Naive thymus-derived CD4-positive, alpha-beta T cell (primary cell): Measurements from ENCODE around the gene PCP2. TPM values are rescaled to one million over a fixed set of nuclear protein-coding genes. Genes with fewer than 3 reads are reported as not detected.

ENCODE experiments used
- ATAC-seq: fragments of 150-1000 bp; cut with Tn5 transposase; 2 replicates; pipeline ENCODE4 v1.10.0; 2021; ENCODE audit warnings: mild to moderate bottlenecking, moderate library complexity
- CTCF ChIA-PET: fragments of 350-600 bp; sonication (Branson Sonifier 250); formaldehyde crosslinking; loops from one replicate; lab custom pipeline; 2021; ENCODE audit warnings: antibody characterized with exemption; lab: Charles Lee
- POLR2A ChIA-PET: fragments of 350-600 bp; sonication (Branson Sonifier 250); formaldehyde crosslinking; loops from one replicate; lab custom pipeline; 2021; ENCODE audit warnings: antibody characterized with exemption, inconsistent platforms; lab: Charles Lee
- DNase-seq, 9 donors: peaks; one replicate each; pipeline versions ENCODE4 v3.0.0 to v3.0.0-alpha.2; 2020 to 2022; ENCODE audit warnings: mixed read lengths in 1 of 9
- H3K27ac ChIP-seq: one replicate; pipeline ENCODE4 v1.7.0; 2013; ENCODE audit warnings: mild to moderate bottlenecking, low read depth, low read length, moderate library complexity
- H3K27me3 ChIP-seq, 2 donors: one replicate each; pipeline ENCODE4 v1.7.0; 2013; ENCODE audit warnings: low read length in 2 of 2, mild to moderate bottlenecking in 2 of 2, moderate library complexity in 2 of 2; ENCODE audit not compliant: control insufficient read depth in 2 of 2, insufficient read depth in 2 of 2
- H3K36me3 ChIP-seq, 3 experiments: 1 replicate in 2 of 3; 2 replicates in 1 of 3; pipeline ENCODE4 v1.7.0; 2013; ENCODE audit warnings: low read length in 3 of 3, mild to moderate bottlenecking in 3 of 3, moderate library complexity in 1 of 3; ENCODE audit not compliant: insufficient read depth in 3 of 3, control insufficient read depth in 2 of 3
- H3K4me1 ChIP-seq, 2 donors: one replicate each; pipeline ENCODE4 v1.7.0; 2013; ENCODE audit warnings: low read length in 2 of 2, mild to moderate bottlenecking in 2 of 2, moderate library complexity in 1 of 2; ENCODE audit not compliant: control insufficient read depth in 2 of 2, insufficient read depth in 2 of 2
- H3K4me3 ChIP-seq: 2 replicates; pipeline ENCODE4 v1.7.0; 2013; ENCODE audit warnings: mild to moderate bottlenecking, low read length
- H3K9me3 ChIP-seq, 3 experiments: 1 replicate in 2 of 3; 2 replicates in 1 of 3; pipeline ENCODE4 v1.7.0; 2013; ENCODE audit warnings: low read length in 3 of 3; ENCODE audit not compliant: control insufficient read depth in 2 of 3
- H3K27ac Mint-ChIP-seq, 9 donors: one replicate each; pipeline ENCODE4 v1.8.0; 2020 to 2022; ENCODE audit warnings: mixed read lengths in 9 of 9, mild to moderate bottlenecking in 8 of 9, moderate library complexity in 5 of 9, inconsistent platforms in 2 of 9
- H3K27me3 Mint-ChIP-seq, 5 donors: one replicate each; pipeline ENCODE4 v1.8.0; 2021 to 2022; ENCODE audit warnings: mixed read lengths in 5 of 5, mild to moderate bottlenecking in 1 of 5
- H3K36me3 Mint-ChIP-seq, 5 donors: one replicate each; pipeline ENCODE4 v1.8.0; 2020 to 2022; ENCODE audit warnings: mixed read lengths in 5 of 5, mild to moderate bottlenecking in 3 of 5, inconsistent platforms in 1 of 5
- H3K4me1 Mint-ChIP-seq, 7 donors: one replicate each; pipeline ENCODE4 v1.8.0; 2020 to 2022; ENCODE audit warnings: mixed read lengths in 7 of 7, mild to moderate bottlenecking in 3 of 7, inconsistent platforms in 1 of 7
- H3K4me3 Mint-ChIP-seq, 10 donors: one replicate each; pipeline ENCODE4 v1.8.0; 2020 to 2022; ENCODE audit warnings: mild to moderate bottlenecking in 10 of 10, mixed read lengths in 10 of 10, moderate library complexity in 6 of 10, inconsistent platforms in 2 of 10
- H3K9me3 Mint-ChIP-seq, 11 donors: one replicate each; pipeline ENCODE4 v1.8.0; 2020 to 2022; ENCODE audit warnings: mixed read lengths in 11 of 11, mild to moderate bottlenecking in 4 of 11, inconsistent platforms in 1 of 11, moderate library complexity in 1 of 11
- intact Hi-C, 2 donors: fragments of 100-400 bp; cut with micrococcal nuclease; formaldehyde crosslinking; loops; one replicate each; pipeline ENCODE4 v1.15.1; 2023
- polyA plus RNA-seq, 2 donors: library from polyadenylated mRNA; unstranded; fragments of 300-500 nt; fragmentation: Illumina TruSeq; gene quantifications; one replicate each; pipeline ENCODE4 v1.2.3, GENCODE V29; 2021
- total RNA-seq, 6 experiments: library from RNA in 5 of 6; stranded (reverse) in 5 of 6; gene quantifications; 1 replicate in 5 of 6; 2 replicates in 1 of 6; pipeline ENCODE4 v1.2.3 and lab custom pipeline; 2021 to 2026

PCP2 gene
- total and polyA plus RNA-seq, 7 experiments from 2014 or later = 2.2 to 13.4 (median 5.4) TPM; not detected in 2

GRCh38 chr19:7637374-7638256, 4.1 kb upstream of the PCP2 start:
- H3K27me3 Mint-ChIP-seq = no peaks in the 10 kb centered on the region
- Histone ChIP-seq H3K4me1 (peaks cover 10 to 20% of the 10 kb centered on the region in 2 donors), H3K27me3 (no peaks in the 10 kb centered on the region), H3K4me3 (peak overlapping the region; percentile 81), H3K9me3 (no peaks in the 10 kb centered on the region), H3K27ac (peak overlapping the region; percentile 89), H3K36me3 (peaks cover 0 to 33% (median 0%) of the 10 kb centered on the region in 3 experiments)
- H3K4me1 Mint-ChIP-seq = peaks cover 15 to 46% (median 31%) of the 10 kb centered on the region in 7 donors
- DNase-seq (no peak), ATAC-seq (peak; percentile 44)
- CTCF ChIA-PET = interaction anchor here (1.5 kb wide), 1 partner anchor 43 kb away, joined by 7 read pairs; the partner anchor contains the start of gene TRAPPC5
- H3K9me3 Mint-ChIP-seq = peaks cover 0 to 5% (median 0%) of the 10 kb centered on the region in 11 donors
- peaks cover 0 to 13% (median 6%) of the 10 kb centered on the region in 5 donors for H3K36me3 Mint-ChIP-seq
- intact Hi-C loops = loop anchor here (1.0 kb wide), 2 partner anchors 8 to 69 kb away; partner anchors contain the start of genes PET100 (in 2 of the 2) and XAB2 (in 2 of the 2)
- peak overlapping the region; percentile 75 to 89 (median 82) for H3K4me3 Mint-ChIP-seq
- peak overlapping the region; percentile 76 to 92 (median 82) for H3K27ac Mint-ChIP-seq
- POLR2A ChIA-PET = interaction anchor here (0.6 to 2.9 kb wide), 7 partner anchors 8 to 446 kb away, joined by 3 to 15 read pairs (median 3); partner anchors contain the start of genes PET100, TRAPPC5 and XAB2

GRCh38 chr19:7636691-7637373, 3.3 kb upstream of the PCP2 start, which contains the start of gene STXBP2:
STXBP2 (plus strand) TSS chr19:7637110; CDS start chr19:7637150, 40 bp downstream.
- H3K36me3 ChIP-seq = peaks cover 0 to 34% (median 0%) of the 10 kb centered on the region in 3 experiments
- Mint-ChIP-seq H3K9me3 (peaks cover 0 to 5% (median 0%) of the 10 kb centered on the region in 11 donors), H3K27me3 (no peaks in the 10 kb centered on the region), H3K4me3 (peak within 1 kb of the TSS; percentile 75 to 89 (median 82)), H3K36me3 (peaks cover 0 to 13% (median 8%) of the 10 kb centered on the region in 5 donors), H3K27ac (peak within 1 kb of the TSS; percentile 80 to 92 (median 88)), H3K4me1 (peaks cover 15 to 49% (median 31%) of the 10 kb centered on the region in 7 donors)
- DNase-seq (peak; percentile 87 to 95 (median 93)), ATAC-seq (peak; percentile 98)
- H3K4me1 ChIP-seq = peaks cover 10 to 20% of the 10 kb centered on the region in 2 donors
- intact Hi-C loops = loop anchor here (1.0 kb wide), 3 partner anchors 8 to 192 kb away; partner anchors contain the start of genes PET100 (in 2 of the 2) and XAB2 (in 2 of the 2)
- H3K9me3 ChIP-seq = no peaks in the 10 kb centered on the region
- H3K4me3 ChIP-seq = peak within 1 kb of the TSS; percentile 81
- POLR2A ChIA-PET = interaction anchor here (1.3 to 2.9 kb wide), 3 partner anchors 7 to 12 kb away, joined by 4 to 15 read pairs (median 8); partner anchors contain the start of genes PET100 and XAB2
- CTCF ChIA-PET = interaction anchor here (1.5 kb wide), 1 partner anchor 44 kb away, joined by 7 read pairs; the partner anchor contains the start of gene TRAPPC5
- H3K27me3 ChIP-seq = no peaks in the 10 kb centered on the region
- H3K27ac ChIP-seq = peak within 1 kb of the TSS; percentile 89

- CTCF ChIA-PET = interaction anchor here (1.4 kb wide), 1 partner anchor 44 kb away, joined by 5 read pairs; the partner anchor contains the start of gene TRAPPC5
- Mint-ChIP-seq H3K4me3 (peak overlapping the region; percentile 75 to 89 (median 82)), H3K4me1 (peaks cover 15 to 53% (median 31%) of the 10 kb centered on the region in 7 donors), H3K27ac (peak overlapping the region in 8 of 9 donors; percentile 80 to 92 (median 86)), H3K27me3 (no peaks in the 10 kb centered on the region), H3K9me3 (peaks cover 0 to 5% (median 0%) of the 10 kb centered on the region in 11 donors), H3K36me3 (peaks cover 0 to 13% (median 8%) of the 10 kb centered on the region in 5 donors)
- intact Hi-C loops = loop anchor here in 1 of 2 donors (1.0 kb wide), 1 partner anchor 193 kb away; no protein-coding TSS in a partner anchor
- H3K36me3 ChIP-seq = peaks cover 0 to 35% (median 0%) of the 10 kb centered on the region in 3 experiments
- ATAC-seq = no peak
- peak overlapping the region; percentile 81 for H3K4me3 ChIP-seq
- H3K9me3 ChIP-seq = no peaks in the 10 kb centered on the region
- POLR2A ChIA-PET = interaction anchor here (0.9 to 1.6 kb wide), 2 partner anchors 9 to 11 kb away, joined by 3 to 4 read pairs; no protein-coding TSS in a partner anchor
- H3K4me1 ChIP-seq = peaks cover 10 to 20% of the 10 kb centered on the region in 2 donors
- peak overlapping the region; percentile 89 for H3K27ac ChIP-seq
- DNase-seq = no peak
- H3K27me3 ChIP-seq = no peaks in the 10 kb centered on the region
Measured at GRCh38 chr19:7636317-7636690, 2.8 kb upstream of the PCP2 start.

DNA sequence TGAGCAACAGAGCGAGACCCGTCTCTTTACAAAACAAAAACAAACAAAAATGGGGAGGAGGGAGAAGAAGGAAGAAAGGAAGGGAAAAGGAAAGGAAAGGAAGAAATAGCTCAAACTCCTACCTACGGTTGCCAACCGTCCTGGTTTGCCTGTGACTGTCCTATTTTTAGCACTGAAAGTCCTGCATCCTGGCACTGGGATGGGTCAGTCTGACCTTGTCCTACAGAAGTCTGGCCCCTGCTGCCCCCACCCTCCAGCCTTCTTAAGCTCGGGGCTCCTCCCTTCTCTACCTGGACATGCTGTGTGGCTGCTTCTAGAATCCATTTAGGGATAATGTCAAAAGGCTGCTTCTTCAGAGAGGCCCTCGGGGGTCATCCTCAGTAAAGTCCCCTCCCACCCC, 2.2 kb upstream of the PCP2 start:
- ATAC-seq (no peak), DNase-seq (no peak)
- Mint-ChIP-seq H3K9me3 (peaks cover 0 to 5% (median 0%) of the 10 kb centered on the region in 11 donors), H3K4me1 (peaks cover 15 to 58% (median 36%) of the 10 kb centered on the region in 7 donors), H3K27ac (peak overlapping the region in 8 of 9 donors; percentile 41 to 89 (median 78)), H3K4me3 (peak overlapping the region; percentile 51 to 87 (median 80)), H3K27me3 (no peaks in the 10 kb centered on the region), H3K36me3 (peaks cover 0 to 13% (median 8%) of the 10 kb centered on the region in 5 donors)
- Histone ChIP-seq H3K36me3 (peaks cover 0 to 28% (median 0%) of the 10 kb centered on the region in 3 experiments), H3K4me3 (no peak overlapping the region), H3K27ac (no peak overlapping the region), H3K9me3 (no peaks in the 10 kb centered on the region), H3K27me3 (no peaks in the 10 kb centered on the region), H3K4me1 (peaks cover 13 to 22% of the 10 kb centered on the region in 2 donors)
- intact Hi-C loops = loop anchor here in 1 of 2 donors (1.0 kb wide), 1 partner anchor 194 kb away; no protein-coding TSS in a partner anchor
- POLR2A ChIA-PET = interaction anchor here (0.9 to 1.6 kb wide), 3 partner anchors 10 to 34 kb away, joined by 3 to 4 read pairs (median 3); no protein-coding TSS in a partner anchor
- CTCF ChIA-PET = interaction anchor here (1.0 to 1.4 kb wide), 3 partner anchors 16 to 67 kb away, joined by 3 to 5 read pairs (median 4); partner anchors contain the start of gene TRAPPC5

DNA sequence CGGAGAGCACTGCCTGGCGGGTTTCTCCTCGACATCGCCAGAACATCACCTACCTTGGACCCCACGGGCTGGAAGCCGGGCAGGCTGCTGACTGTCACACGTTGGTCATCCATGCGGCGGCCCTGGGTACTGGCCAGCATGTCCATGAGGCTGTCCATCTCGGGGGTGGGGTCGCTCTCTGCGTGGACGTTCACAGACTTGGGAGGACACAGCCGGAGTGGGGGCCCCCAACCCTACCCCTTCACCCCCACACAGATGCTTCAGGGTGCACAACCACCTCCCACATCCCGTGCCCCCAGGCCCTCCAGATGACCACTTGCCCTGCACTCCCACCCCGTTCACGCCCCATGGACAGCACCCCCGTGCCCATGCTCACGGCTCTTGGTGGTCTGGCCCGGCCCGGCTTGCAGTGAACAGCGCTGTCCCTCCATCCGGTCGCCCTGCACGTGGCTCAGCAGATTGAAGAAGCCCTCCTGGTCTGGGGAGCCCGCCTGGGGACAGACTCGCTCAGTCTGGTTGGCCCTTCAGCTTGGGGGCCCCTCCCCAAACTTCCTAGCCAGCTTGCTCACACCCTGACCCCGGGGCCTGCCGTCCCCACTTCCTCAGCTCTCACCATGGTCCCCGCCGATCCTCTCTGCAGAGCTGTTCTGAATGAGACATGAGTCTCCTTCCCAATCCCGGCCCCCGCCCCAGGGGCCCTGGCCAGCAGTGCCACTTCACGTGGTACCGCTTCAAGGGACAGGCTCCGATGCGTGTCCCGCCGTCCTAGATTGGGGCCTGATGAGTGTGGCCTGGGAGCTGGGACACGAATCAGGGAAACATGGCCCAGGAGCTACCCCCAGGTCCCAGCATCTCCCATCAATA, 947 bp downstream of the PCP2 start:
- peaks cover 0 to 10% (median 5%) of the 10 kb centered on the region in 5 donors for H3K36me3 Mint-ChIP-seq
- peaks cover 32 to 68% (median 46%) of the 10 kb centered on the region in 7 donors for H3K4me1 Mint-ChIP-seq
- intact Hi-C loops = no loop called here
- Histone ChIP-seq H3K36me3 (peaks cover 0 to 22% (median 0%) of the 10 kb centered on the region in 3 experiments), H3K27me3 (no peaks in the 10 kb centered on the region), H3K4me1 (peaks cover 31 to 33% of the 10 kb centered on the region in 2 donors), H3K9me3 (no peaks in the 10 kb centered on the region), H3K27ac (no peak overlapping the region), H3K4me3 (no peak overlapping the region)
- H3K9me3 Mint-ChIP-seq = peaks cover 0 to 3% (median 0%) of the 10 kb centered on the region in 11 donors
- POLR2A ChIA-PET = interaction anchor here (1.0 kb wide), 1 partner anchor 10 kb away, joined by 5 read pairs; no protein-coding TSS in a partner anchor
- peak overlapping the region in 1 of 10 donors; percentile 63 for H3K4me3 Mint-ChIP-seq
- ATAC-seq (no peak), DNase-seq (no peak)
- no peaks in the 10 kb centered on the region for H3K27me3 Mint-ChIP-seq
- H3K27ac Mint-ChIP-seq = no peak overlapping the region
- CTCF ChIA-PET = no interaction called here
